K562 (cell line): Measurements from ENCODE around the gene PTPRT. TPM values are rescaled to one million over a fixed set of nuclear protein-coding genes. Genes with fewer than 3 reads are reported as not detected.

Source experiments
- ATAC-seq: fragments of 200-7000 bp; cut with Tn5 transposase; 3 replicates; pipeline ENCODE4 v1.9.1; 2020; ENCODE audit warnings: moderate library complexity
- BruUV-seq: library from RNA; stranded (reverse); fragments of 400-500 nt; replicated peaks from 2 replicates; lab custom pipeline; 2021; lab: Mats Ljungman, UMichigan
- CTCF ChIA-PET: fragments of 300-600 bp; formaldehyde crosslinking; extraction: SDS; loops from one replicate; lab custom pipeline; 2021; ENCODE audit warnings: low intra/inter-chr PET ratio; lab: Yijun Ruan, JAX
- POLR2A ChIA-PET: fragments of 300-600, 350-650 bp; sonication (Branson Sonifier 250); formaldehyde crosslinking; extraction: SDS; loops from one replicate; lab custom pipeline; 2021; ENCODE audit warnings: antibody characterized with exemption, inconsistent platforms; lab: Yijun Ruan, JAX
- DNase-seq, 4 experiments: peaks; one replicate each; pipeline versions ENCODE4 v3.0.0 to v3.0.0-alpha.2; 2011 to 2018; ENCODE audit warnings: low spot score in 3 of 4, mixed read lengths in 3 of 4; ENCODE audit errors: extremely low read depth in 1 of 4
- FAIRE-seq: peaks from 2 replicates; lab custom pipeline; 2011; peaks lifted over from hg19 to GRCh38; lab: Jason Lieb, UNC
- H2AFZ ChIP-seq: 2 replicates; pipeline ENCODE4 v1.6.0; 2011; ENCODE audit warnings: low read depth, low read length, control low read depth, inconsistent platforms
- H3K27ac ChIP-seq: fragments of 200-600 bp; 3 replicates; pipeline ENCODE4 v1.8.0; 2011; ENCODE audit warnings: low read depth, mild to moderate bottlenecking, control low read depth, inconsistent platforms, low read length, moderate library complexity, mixed read lengths; ENCODE audit errors: extremely low read depth
- H3K27me3 ChIP-seq, 2 experiments: fragments of 300-600 bp in 1 of 2; 2 replicates in 1 of 2; 3 replicates in 1 of 2; pipeline versions ENCODE4 v1.6.0 to v1.8.0; 2011; ENCODE audit warnings: inconsistent platforms in 2 of 2, low read length in 2 of 2, mild to moderate bottlenecking in 1 of 2, mixed read lengths in 1 of 2, moderate library complexity in 1 of 2; ENCODE audit not compliant: control insufficient read depth in 2 of 2, insufficient read depth in 2 of 2
- H3K36me3 ChIP-seq: fragments of 300-600 bp; 3 replicates; pipeline ENCODE4 v1.8.0; 2011; ENCODE audit warnings: mild to moderate bottlenecking, low read length, inconsistent platforms; ENCODE audit not compliant: control insufficient read depth, insufficient read depth
- H3K4me1 ChIP-seq, 2 experiments: fragments of 200-600 bp in 1 of 2; replicated peaks in 1 of 2; 2 replicates in 1 of 2; 3 replicates in 1 of 2; pipeline versions ENCODE4 v1.5.1 to v1.8.0; 2011; ENCODE audit warnings: inconsistent platforms in 2 of 2, low read length in 2 of 2, mild to moderate bottlenecking in 1 of 2, mixed read lengths in 1 of 2, moderate library complexity in 1 of 2; ENCODE audit not compliant: control insufficient read depth in 2 of 2, insufficient read depth in 2 of 2
- H3K4me2 ChIP-seq: 2 replicates; pipeline ENCODE4 v1.6.1; 2011; ENCODE audit warnings: low read length, control low read depth, inconsistent platforms, mixed read lengths; ENCODE audit not compliant: insufficient read depth
- H3K4me3 ChIP-seq: fragments of 200-600 bp; sonication (generic), shearing (Covaris generic); 2 replicates; pipeline ENCODE4 v1.5.1; 2016; ENCODE audit warnings: control low read depth, inconsistent platforms
- H3K79me2 ChIP-seq: fragments of 200-600 bp; 3 replicates; pipeline ENCODE4 v1.8.0; 2011; ENCODE audit warnings: low read length, inconsistent platforms; ENCODE audit not compliant: control insufficient read depth, insufficient read depth
- H3K9ac ChIP-seq, 2 experiments: 2 replicates each; pipeline versions ENCODE4 v1.6.0 to v1.6.1; 2011; ENCODE audit warnings: low read depth in 2 of 2, low read length in 2 of 2, control low read depth in 1 of 2, inconsistent platforms in 1 of 2, mild to moderate bottlenecking in 1 of 2, mixed read lengths in 1 of 2; ENCODE audit not compliant: insufficient read depth in 1 of 2
- H3K9me1 ChIP-seq: one replicate; pipeline ENCODE4 v1.6.0; 2011; ENCODE audit warnings: inconsistent platforms, mild to moderate bottlenecking, low read length, moderate library complexity; ENCODE audit not compliant: control insufficient read depth, insufficient read depth
- H3K9me3 ChIP-seq: replicated peaks from 2 replicates; pipeline ENCODE4 v1.5.1; 2011; ENCODE audit warnings: low read depth, low read length, inconsistent platforms; ENCODE audit not compliant: control insufficient read depth, insufficient read depth
- H4K20me1 ChIP-seq: replicated peaks from 2 replicates; pipeline ENCODE4 v1.6.1; 2011; ENCODE audit warnings: low read length, inconsistent platforms, mixed read lengths; ENCODE audit not compliant: control insufficient read depth, insufficient read depth
- BRF1 ChIP-seq: IDR thresholded peaks from 3 replicates; pipeline ENCODE4 v1.6.1; 2011; ENCODE audit warnings: borderline replicate concordance, mild to moderate bottlenecking; ENCODE audit not compliant: insufficient read length; ENCODE audit errors: extremely low read depth
- CEBPG ChIP-seq, 3 experiments: fragments of 200-800 bp in 1 of 3; sonication (Bioruptor generic) in 1 of 3; sonication (generic) in 1 of 3; formaldehyde crosslinking in 1 of 3; IDR thresholded peaks in 2 of 3; conservative IDR thresholded peaks in 1 of 3; 2 replicates each; pipeline versions ENCODE4 v1.6.1 to v1.8.0; 2016 to 2022; ENCODE audit warnings: missing compliant biosample characterization in 2 of 3, missing genetic modification characterization in 2 of 3, mild to moderate bottlenecking in 1 of 3, missing genetic modification reagents in 1 of 3
- GTF2F1 ChIP-seq: IDR thresholded peaks from 2 replicates; pipeline ENCODE4 v1.6.1; 2011; ENCODE audit warnings: low read depth, low read length, improper control_type of control experiment
- ILK ChIP-seq: fragments of 450-650 bp; IDR thresholded peaks from 2 replicates; pipeline ENCODE4 v1.6.1; 2016; ENCODE audit warnings: missing genetic modification characterization, low read depth, mild to moderate bottlenecking, missing compliant biosample characterization, moderate library complexity, borderline replicate concordance
- IRF2 ChIP-seq: sonication (generic); formaldehyde crosslinking; IDR thresholded peaks from 2 replicates; pipeline ENCODE4 v1.8.1; 2022; ENCODE audit warnings: mild to moderate bottlenecking, missing genetic modification reagents
- MIER1 ChIP-seq: fragments of 450-650 bp; IDR thresholded peaks from 2 replicates; pipeline ENCODE4 v1.6.1; 2016; ENCODE audit warnings: antibody characterized with exemption, mild to moderate bottlenecking, low read depth
- NFATC3 ChIP-seq: fragments of 450-650 bp; IDR thresholded peaks from 2 replicates; pipeline ENCODE4 v1.6.1; 2017; ENCODE audit warnings: mild to moderate bottlenecking
- NUFIP1 ChIP-seq: fragments of 450-650 bp; IDR thresholded peaks from 2 replicates; pipeline ENCODE4 v1.6.1; 2018; ENCODE audit not compliant: partially characterized antibody
- POLR3G ChIP-seq: IDR thresholded peaks from 2 replicates; pipeline ENCODE4 v1.6.1; 2011; ENCODE audit not compliant: insufficient read length, insufficient replicate concordance; ENCODE audit errors: extremely low read depth
- TEAD4 ChIP-seq, 2 experiments: sonication (generic) in 1 of 2; formaldehyde crosslinking in 1 of 2; IDR thresholded peaks; 2 replicates each; pipeline versions ENCODE4 v1.6.1 to v1.8.0; 2012 to 2022; ENCODE audit warnings: borderline replicate concordance in 1 of 2, inconsistent platforms in 1 of 2, low read length in 1 of 2, mild to moderate bottlenecking in 1 of 2, missing genetic modification reagents in 1 of 2
- WHSC1 ChIP-seq: IDR thresholded peaks from one replicate; pipeline ENCODE4 v1.6.1; 2012; ENCODE audit warnings: low read length, control low read depth, inconsistent platforms
- ZMIZ1 ChIP-seq, 2 experiments: fragments of 150-350 bp in 1 of 2; IDR thresholded peaks; 2 replicates each; pipeline ENCODE4 v1.6.1; 2012 to 2016; ENCODE audit warnings: low read depth in 2 of 2, low read length in 2 of 2, mild to moderate bottlenecking in 1 of 2, moderate library complexity in 1 of 2
- ZNF212 ChIP-seq: fragments of 450-650 bp; formaldehyde crosslinking; IDR thresholded peaks from 2 replicates; pipeline ENCODE4 v1.4.0; 2020; ENCODE audit warnings: mild to moderate bottlenecking
- ZSCAN29 ChIP-seq: fragments of 450-650 bp; IDR thresholded peaks from 2 replicates; pipeline ENCODE4 v1.6.1; 2017
- WGBS: fragments of 100-300 bp; shearing (Covaris generic); methylation state at CpG from one replicate; pipeline ENCODE4 v1.1.6; 2016; ENCODE audit warnings: low coverage, mixed read lengths; ENCODE audit not compliant: insufficient coverage; ENCODE audit errors: missing lambda C conversion rate; 5-methylcytosine and 5-hydroxymethylcytosine counted together
- in situ Hi-C: fragments of 300-500 bp; cut with MboI; formaldehyde crosslinking; loops from 4 replicates; pipeline ENCODE4 v1.15.0; 2018; ENCODE audit warnings: inconsistent platforms, mixed read lengths
- intact Hi-C: fragments of 100-400 bp; cut with micrococcal nuclease; formaldehyde crosslinking; loops from 2 replicates; pipeline ENCODE4 v1.14.2; 2022
- polyA plus RNA-seq, 8 experiments: library from polyadenylated mRNA; depleted of rRNA in 4 of 8; stranded (reverse) in 5 of 8; unstranded in 3 of 8; fragments of >200 nt; fragmentation: Nextera tagmentation in 2 of 8; fragmentation: Illumina TruSeq in 1 of 8; extraction: Ambion mirVana in 2 of 8; extraction: Trizol in 1 of 8; gene quantifications; 2 replicates each; pipeline versions ENCODE4 v1.2.1 to v1.2.3, GENCODE V29; 2011 to 2014; ENCODE audit warnings: inconsistent platforms in 1 of 8, missing spikeins in 1 of 8
- total RNA-seq, 7 experiments: library from RNA; depleted of rRNA in 6 of 7; stranded (reverse); fragments of >200 nt in 6 of 7; fragmentation: Illumina TruSeq in 2 of 7; extraction: Trizol in 2 of 7; gene quantifications; 2 replicates each; pipeline versions ENCODE4 v1.2.1 to v1.2.3, GENCODE V29; 2011 to 2021; ENCODE audit warnings: low replicate concordance in 1 of 7
- TF ChIP-seq, protein P1 (sequence below): sonication (generic); formaldehyde crosslinking; IDR thresholded peaks from 2 replicates; pipeline ENCODE4 v1.8.1; 2023; ENCODE audit warnings: mild to moderate bottlenecking, missing genetic modification reagents

Gene PTPRT
- total and polyA plus RNA-seq, 9 of the 15 experiments (the other 6 are each of a cell fraction or from before 2014, with no cell fraction given): not detected

- Histone ChIP-seq H3K9me1 (no peaks in the 10 kb centered on the region), H2AFZ (no peak overlapping the region), H3K4me2 (no peak overlapping the region), H3K4me1 (no peaks in the 10 kb centered on the region), H3K4me3 (no peak overlapping the region), H3K27ac (no peak overlapping the region), H3K36me3 (no peaks in the 10 kb centered on the region), H3K79me2 (no peaks in the 10 kb centered on the region), H4K20me1 (no peaks in the 10 kb centered on the region), H3K9ac (no peak overlapping the region)
- intact Hi-C loops: no loop called here
- ATAC-seq (no peak), DNase-seq (no peak)
- POLR2A ChIA-PET: no interaction called here
- 0% methylated on average over 4 of the region's 4 CpGs for WGBS
- TF ChIP-seq ILK (tag) (no peak), NUFIP1 (no peak), IRF2 (no peak), WHSC1 (no peak), POLR3G (no peak), NFATC3 (no peak), CEBPG (CRISPR knock-in tag; IDR thresholded peaks at IDR 0.05) (no peak), CEBPG (tag; conservative IDR thresholded peaks at IDR 0.05 in 1 of 2, IDR thresholded peaks at IDR 0.05 in 1 of 2) (no peak), ZNF212 (CRISPR knock-in tag) (no peak), ZSCAN29 (no peak), TEAD4 (IDR thresholded peaks at IDR 0.05; ENCODE audit: low read length) (no peak), TEAD4 (CRISPR knock-in tag; IDR thresholded peaks at IDR 0.05; ENCODE audit: borderline replicate concordance) (no peak), MIER1 (no peak), ZMIZ1 (IDR thresholded peaks at IDR 0.05; ENCODE audit: low read depth in 2 of 2, low read length in 2 of 2) (no peak), BRF1 (no peak), GTF2F1 (no peak)
- TF ChIP-seq, protein P1, sequence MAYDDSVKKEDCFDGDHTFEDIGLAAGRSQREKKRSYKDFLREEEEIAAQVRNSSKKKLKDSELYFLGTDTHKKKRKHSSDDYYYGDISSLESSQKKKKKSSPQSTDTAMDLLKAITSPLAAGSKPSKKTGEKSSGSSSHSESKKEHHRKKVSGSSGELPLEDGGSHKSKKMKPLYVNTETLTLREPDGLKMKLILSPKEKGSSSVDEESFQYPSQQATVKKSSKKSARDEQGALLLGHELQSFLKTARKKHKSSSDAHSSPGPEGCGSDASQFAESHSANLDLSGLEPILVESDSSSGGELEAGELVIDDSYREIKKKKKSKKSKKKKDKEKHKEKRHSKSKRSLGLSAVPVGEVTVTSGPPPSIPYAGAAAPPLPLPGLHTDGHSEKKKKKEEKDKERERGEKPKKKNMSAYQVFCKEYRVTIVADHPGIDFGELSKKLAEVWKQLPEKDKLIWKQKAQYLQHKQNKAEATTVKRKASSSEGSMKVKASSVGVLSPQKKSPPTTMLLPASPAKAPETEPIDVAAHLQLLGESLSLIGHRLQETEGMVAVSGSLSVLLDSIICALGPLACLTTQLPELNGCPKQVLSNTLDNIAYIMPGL (CRISPR knock-in tag): no peak
- TF ChIP-seq, all 486 proteins: peak for 0
- CTCF ChIA-PET: no interaction called here
- Histone ChIP-seq H3K9me3 (no peaks in the 10 kb centered on the region), H3K27me3 (no peaks in the 10 kb centered on the region)
- in situ Hi-C loops: no loop called here
- FAIRE-seq: no peak
- BruUV-seq: no TSS peak
Observed at GRCh38 chr20:42610070-42610469, 579.6 kb downstream of the PTPRT start.
